Right lobe of liver (tissue), 4 donors: ENCODE results near the gene MMS19.

Source experiments
- POLR2A ChIP-seq: fragments of 450-650 bp; IDR thresholded peaks from one replicate; pipeline ENCODE4 v1.6.1; 2017; ENCODE audit warnings: antibody characterized with exemption, mild to moderate bottlenecking
- TF ChIP-seq, protein P1 (sequence below), 4 donors: fragments of 200-600 bp in 3 of 4; fragments of 450-650 bp in 1 of 4; IDR thresholded peaks; one replicate each; pipeline versions ENCODE4 v1.5.1 to v1.8.0; 2016 to 2022; ENCODE audit warnings: antibody characterized with exemption in 4 of 4, mild to moderate bottlenecking in 2 of 4
- donor health status: DM: no; HTN: no; CAD: no.
- donor health status: DM: no; HTN: no; CAD: no.
- donor health status: DM: no; HTN: yes; CAD: no.

DNA sequence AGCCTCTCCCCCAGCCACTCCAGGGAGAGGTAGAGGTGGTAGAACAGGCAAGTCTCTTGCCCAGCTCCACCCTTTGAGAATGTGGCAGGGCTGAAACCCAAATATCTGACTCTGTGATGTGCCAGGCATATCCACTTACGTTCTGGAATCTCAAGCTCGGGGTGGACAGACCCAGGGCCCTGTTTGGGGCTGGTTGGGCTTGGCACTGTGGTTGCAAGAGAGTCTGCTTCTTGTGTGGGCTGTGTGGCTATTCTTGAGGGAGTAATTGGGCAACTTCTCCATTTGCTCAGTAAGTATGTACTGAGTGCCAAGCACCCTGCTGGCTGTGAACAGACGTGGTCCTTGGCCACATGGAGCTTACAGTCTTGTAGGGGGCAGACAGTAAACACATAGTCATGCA is 5.2 kb upstream of the MMS19 start:
- TF ChIP-seq, protein P1, sequence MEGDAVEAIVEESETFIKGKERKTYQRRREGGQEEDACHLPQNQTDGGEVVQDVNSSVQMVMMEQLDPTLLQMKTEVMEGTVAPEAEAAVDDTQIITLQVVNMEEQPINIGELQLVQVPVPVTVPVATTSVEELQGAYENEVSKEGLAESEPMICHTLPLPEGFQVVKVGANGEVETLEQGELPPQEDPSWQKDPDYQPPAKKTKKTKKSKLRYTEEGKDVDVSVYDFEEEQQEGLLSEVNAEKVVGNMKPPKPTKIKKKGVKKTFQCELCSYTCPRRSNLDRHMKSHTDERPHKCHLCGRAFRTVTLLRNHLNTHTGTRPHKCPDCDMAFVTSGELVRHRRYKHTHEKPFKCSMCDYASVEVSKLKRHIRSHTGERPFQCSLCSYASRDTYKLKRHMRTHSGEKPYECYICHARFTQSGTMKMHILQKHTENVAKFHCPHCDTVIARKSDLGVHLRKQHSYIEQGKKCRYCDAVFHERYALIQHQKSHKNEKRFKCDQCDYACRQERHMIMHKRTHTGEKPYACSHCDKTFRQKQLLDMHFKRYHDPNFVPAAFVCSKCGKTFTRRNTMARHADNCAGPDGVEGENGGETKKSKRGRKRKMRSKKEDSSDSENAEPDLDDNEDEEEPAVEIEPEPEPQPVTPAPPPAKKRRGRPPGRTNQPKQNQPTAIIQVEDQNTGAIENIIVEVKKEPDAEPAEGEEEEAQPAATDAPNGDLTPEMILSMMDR (IDR thresholded peaks at IDR 0.05), result no peak
- no peak for TF ChIP-seq POLR2A
